ENCODE results near the gene KRTAP29-1.
"Not testable (repeated sequence)": the region's sequence is repeated elsewhere in the genome, so short reads cannot be mapped to it uniquely, and the experiment has no call there.

Gene KRTAP29-1

GRCh38 chr17:41301204-41301790 lies 1.4 kb downstream of the KRTAP29-1 start:
- Histone ChIP-seq H3K9me3 (no peaks in the 10 kb centered on the region), H3K4me1 (no peaks in the 10 kb centered on the region), H3K4me3 (no peak overlapping the region), H3K36me3 (replicated peaks) (no peaks in the 10 kb centered on the region), H3K27me3 (ENCODE audit: low read depth) (peaks cover 2% of the 10 kb centered on the region; the same call in 1 of the 2 replicates)
- in situ Hi-C loops (cut with MboI; ENCODE audit: low sequenced_read_pairs) = no loop called here
- no peak for DNase-seq (ENCODE audit: low spot score in 2 of 2)

- in situ Hi-C loops (cut with MboI; ENCODE audit: low sequenced_read_pairs) = no loop called here
- H3K4me3 ChIP-seq = no peak overlapping the region
- H3K27me3 ChIP-seq (ENCODE audit: low read depth) = no peaks in the 10 kb centered on the region
- no peak for DNase-seq (ENCODE audit: low spot score in 2 of 2)
- no peaks in the 10 kb centered on the region for H3K4me1 ChIP-seq
- no peaks in the 10 kb centered on the region for H3K9me3 ChIP-seq
- no peaks in the 10 kb centered on the region for H3K36me3 ChIP-seq (replicated peaks)
Measured at GRCh38 chr17:41298458-41299135, 4.1 kb downstream of the KRTAP29-1 start.

- no peak for DNase-seq (ENCODE audit: low spot score in 2 of 2)
- in situ Hi-C loops (cut with MboI; ENCODE audit: low sequenced_read_pairs) = no loop called here
- no peaks in the 10 kb centered on the region for H3K4me1 ChIP-seq
- no peak overlapping the region for H3K4me3 ChIP-seq
- H3K36me3 ChIP-seq (replicated peaks) = no peaks in the 10 kb centered on the region
- no peaks in the 10 kb centered on the region; the same call in 1 of the 2 replicates for H3K27me3 ChIP-seq (ENCODE audit: low read depth)
- H3K9me3 ChIP-seq = no peaks in the 10 kb centered on the region
Measured at GRCh38 chr17:41296846-41297245, 5.8 kb downstream of the KRTAP29-1 start.

- Histone ChIP-seq H3K4me1 (no peaks in the 10 kb centered on the region), H3K4me3 (no peak overlapping the region), H3K36me3 (replicated peaks) (no peaks in the 10 kb centered on the region), H3K27me3 (ENCODE audit: low read depth) (no peaks in the 10 kb centered on the region; the same call in 1 of the 2 replicates), H3K9me3 (no peaks in the 10 kb centered on the region)
- DNase-seq (ENCODE audit: low spot score in 2 of 2) = no peak
- in situ Hi-C loops (cut with MboI; ENCODE audit: low sequenced_read_pairs) = no loop called here
Measured at GRCh38 chr17:41294016-41294415, 8.6 kb downstream of the KRTAP29-1 start.

GRCh38 chr17:41287050-41287449 lies 15.6 kb downstream of the KRTAP29-1 start:
- in situ Hi-C loops (cut with MboI; ENCODE audit: low sequenced_read_pairs) = no loop called here
- no peaks in the 10 kb centered on the region for H3K36me3 ChIP-seq (replicated peaks)
- DNase-seq (ENCODE audit: low spot score in 2 of 2) = no peak
- H3K27me3 ChIP-seq (ENCODE audit: low read depth) = peaks cover 6% of the 10 kb centered on the region
- H3K4me1 ChIP-seq = no peaks in the 10 kb centered on the region
- no peak overlapping the region for H3K4me3 ChIP-seq
- H3K9me3 ChIP-seq = no peaks in the 10 kb centered on the region

- H3K36me3 ChIP-seq (replicated peaks) = no peaks in the 10 kb centered on the region
- no peak for DNase-seq (ENCODE audit: low spot score in 2 of 2)
- no peaks in the 10 kb centered on the region for H3K4me1 ChIP-seq
- no peak overlapping the region for H3K4me3 ChIP-seq
- H3K27me3 ChIP-seq (ENCODE audit: low read depth) = peaks cover 6% of the 10 kb centered on the region
- H3K9me3 ChIP-seq = no peaks in the 10 kb centered on the region
- in situ Hi-C loops (cut with MboI; ENCODE audit: low sequenced_read_pairs) = no loop called here
Measured at GRCh38 chr17:41284546-41284945, 18.1 kb downstream of the KRTAP29-1 start.

- Histone ChIP-seq H3K9me3 (no peaks in the 10 kb centered on the region), H3K4me3 (no peak overlapping the region), H3K27me3 (ENCODE audit: low read depth) (peaks cover 6% of the 10 kb centered on the region), H3K4me1 (no peaks in the 10 kb centered on the region), H3K36me3 (replicated peaks) (no peaks in the 10 kb centered on the region)
- no peak for DNase-seq (ENCODE audit: low spot score in 2 of 2)
- in situ Hi-C loops (cut with MboI; ENCODE audit: low sequenced_read_pairs) = no loop called here
Measured at GRCh38 chr17:41284043-41284442, 18.6 kb downstream of the KRTAP29-1 start.

GRCh38 chr17:41278176-41278955 lies 24.3 kb downstream of the KRTAP29-1 start:
- H3K36me3 ChIP-seq (replicated peaks) = no peaks in the 10 kb centered on the region
- no peaks in the 10 kb centered on the region for H3K4me1 ChIP-seq
- in situ Hi-C loops (cut with MboI; ENCODE audit: low sequenced_read_pairs) = no loop called here
- H3K27me3 ChIP-seq (ENCODE audit: low read depth) = peaks cover 3% of the 10 kb centered on the region
- H3K4me3 ChIP-seq = no peak overlapping the region
- DNase-seq (ENCODE audit: low spot score in 2 of 2) = no peak
- no peaks in the 10 kb centered on the region for H3K9me3 ChIP-seq

GRCh38 chr17:41275648-41276190 lies 26.9 kb downstream of the KRTAP29-1 start, which contains the start of gene KRTAP9-7:
TSS of gene KRTAP9-7 (plus strand) at chr17:41275698. CDS start at chr17:41275698, 0 bp downstream.
- H3K4me3 ChIP-seq; in situ Hi-C loops (cut with MboI; ENCODE audit: low sequenced_read_pairs); H3K36me3 ChIP-seq (replicated peaks); H3K4me1 ChIP-seq; DNase-seq (ENCODE audit: low spot score in 2 of 2); H3K9me3 ChIP-seq; H3K27me3 ChIP-seq (ENCODE audit: low read depth): not testable (repeated sequence)

- H3K36me3 ChIP-seq (replicated peaks) = no peaks in the 10 kb centered on the region
- no peaks in the 10 kb centered on the region for H3K9me3 ChIP-seq
- in situ Hi-C loops (cut with MboI; ENCODE audit: low sequenced_read_pairs) = no loop called here
- H3K27me3 ChIP-seq (ENCODE audit: low read depth) = peaks cover 4% of the 10 kb centered on the region; the same call in 1 of the 2 replicates
- H3K4me1 ChIP-seq = no peaks in the 10 kb centered on the region
- H3K4me3 ChIP-seq = no peak overlapping the region
- DNase-seq (ENCODE audit: low spot score in 2 of 2) = no peak
Measured at GRCh38 chr17:41271858-41272257, 30.8 kb downstream of the KRTAP29-1 start.

GRCh38 chr17:41271323-41271722 lies 31.3 kb downstream of the KRTAP29-1 start:
- in situ Hi-C loops (cut with MboI; ENCODE audit: low sequenced_read_pairs); H3K27me3 ChIP-seq (ENCODE audit: low read depth); H3K9me3 ChIP-seq; DNase-seq (ENCODE audit: low spot score in 2 of 2); H3K36me3 ChIP-seq (replicated peaks); H3K4me1 ChIP-seq; H3K4me3 ChIP-seq: not testable (repeated sequence)

GRCh38 chr17:41267711-41268110 lies 34.9 kb downstream of the KRTAP29-1 start:
- H3K9me3 ChIP-seq = no peaks in the 10 kb centered on the region
- H3K27me3 ChIP-seq (ENCODE audit: low read depth) = no peaks in the 10 kb centered on the region
- in situ Hi-C loops (cut with MboI; ENCODE audit: low sequenced_read_pairs) = no loop called here
- DNase-seq (ENCODE audit: low spot score in 2 of 2) = no peak
- no peak overlapping the region for H3K4me3 ChIP-seq
- no peaks in the 10 kb centered on the region for H3K4me1 ChIP-seq
- H3K36me3 ChIP-seq (replicated peaks) = no peaks in the 10 kb centered on the region

GRCh38 chr17:41265078-41265477 lies 37.6 kb downstream of the KRTAP29-1 start, which contains the start of gene KRTAP9-6:
TSS of gene KRTAP9-6 (plus strand) at chr17:41265378. CDS start at chr17:41265378, 0 bp downstream.
- H3K4me1 ChIP-seq = no peaks in the 10 kb centered on the region
- no peak within 1 kb of the TSS for H3K4me3 ChIP-seq
- no peaks in the 10 kb centered on the region for H3K9me3 ChIP-seq
- no peaks in the 10 kb centered on the region; the same call in 1 of the 2 replicates for H3K27me3 ChIP-seq (ENCODE audit: low read depth)
- in situ Hi-C loops (cut with MboI; ENCODE audit: low sequenced_read_pairs) = no loop called here
- H3K36me3 ChIP-seq (replicated peaks) = no peaks in the 10 kb centered on the region
- no peak for DNase-seq (ENCODE audit: low spot score in 2 of 2)

Data from HAP-1 (cell line).